ENCODE data around the gene SRGAP2B.
"Not testable (repeated sequence)": the region's sequence is repeated elsewhere in the genome, so short reads cannot be mapped to it uniquely, and the experiment has no call there.

The SRGAP2B gene

GRCh38 chr1:145082483-145083255, 12.5 kb downstream of the SRGAP2B start:
- DNase-seq (ENCODE audit: low read depth): not testable (repeated sequence)

GRCh38 chr1:145080193-145080592, 14.9 kb downstream of the SRGAP2B start:
- not testable (repeated sequence) for DNase-seq (ENCODE audit: low read depth)

- not testable (repeated sequence) for DNase-seq (ENCODE audit: low read depth)
Measured at GRCh38 chr1:145079737-145080136, 15.4 kb downstream of the SRGAP2B start.

- not testable (repeated sequence) for DNase-seq (ENCODE audit: low read depth)
Measured at GRCh38 chr1:145078787-145079370, 16.2 kb downstream of the SRGAP2B start.

GRCh38 chr1:145077872-145078786, 17.0 kb downstream of the SRGAP2B start:
- DNase-seq (ENCODE audit: low read depth): not testable (repeated sequence)

GRCh38 chr1:145076877-145077276, 18.3 kb downstream of the SRGAP2B start:
- not testable (repeated sequence) for DNase-seq (ENCODE audit: low read depth)

GRCh38 chr1:145074021-145074559, 21.0 kb downstream of the SRGAP2B start:
- DNase-seq (ENCODE audit: low read depth): not testable (repeated sequence)

GRCh38 chr1:145071569-145071968, 23.6 kb downstream of the SRGAP2B start:
- not testable (repeated sequence) for DNase-seq (ENCODE audit: low read depth)

- not testable (repeated sequence) for DNase-seq (ENCODE audit: low read depth)
Measured at GRCh38 chr1:145066486-145066885, 28.6 kb downstream of the SRGAP2B start.

- not testable (repeated sequence) for DNase-seq (ENCODE audit: low read depth)
Measured at GRCh38 chr1:145065194-145065826, 29.8 kb downstream of the SRGAP2B start.

- DNase-seq (ENCODE audit: low read depth): not testable (repeated sequence)
Measured at GRCh38 chr1:145063941-145064648, 31.0 kb downstream of the SRGAP2B start.

GRCh38 chr1:145063285-145063684, 31.8 kb downstream of the SRGAP2B start:
- DNase-seq (ENCODE audit: low read depth): not testable (repeated sequence)

GRCh38 chr1:145058184-145058583, 36.9 kb downstream of the SRGAP2B start:
- not testable (repeated sequence) for DNase-seq (ENCODE audit: low read depth)

GRCh38 chr1:145055217-145055760, 39.8 kb downstream of the SRGAP2B start:
- not testable (repeated sequence) for DNase-seq (ENCODE audit: low read depth)

- DNase-seq (ENCODE audit: low read depth): not testable (repeated sequence)
Measured at GRCh38 chr1:145053428-145053827, 41.7 kb downstream of the SRGAP2B start.

GRCh38 chr1:145052019-145052776, 42.9 kb downstream of the SRGAP2B start:
- not testable (repeated sequence) for DNase-seq (ENCODE audit: low read depth)

- DNase-seq (ENCODE audit: low read depth): not testable (repeated sequence)
Measured at GRCh38 chr1:145048181-145048856, 46.8 kb downstream of the SRGAP2B start.

GRCh38 chr1:145047553-145047952, 47.6 kb downstream of the SRGAP2B start:
- not testable (repeated sequence) for DNase-seq (ENCODE audit: low read depth)
